GM12878 (cell line): Measurements from ENCODE around the gene CAMK2G.

Source experiments
- BHLHE40 ChIP-seq, 2 experiments: fragments of 450-650 bp in 1 of 2; IDR thresholded peaks; 2 replicates each; pipeline ENCODE4 v1.6.1; 2011 to 2017; ENCODE audit warnings: low read depth in 2 of 2, borderline replicate concordance in 1 of 2, improper control_type of control experiment in 1 of 2, low read length in 1 of 2, mild to moderate bottlenecking in 1 of 2
- CBFB ChIP-seq: IDR thresholded peaks from 2 replicates; pipeline ENCODE4 v1.6.1; 2016; ENCODE audit warnings: antibody characterized with exemption, low read depth
- NFIC ChIP-seq: IDR thresholded peaks from 2 replicates; pipeline ENCODE4 v1.6.1; 2012; ENCODE audit warnings: low read depth, mild to moderate bottlenecking, inconsistent platforms, low read length, moderate library complexity
- RAD21 ChIP-seq: IDR thresholded peaks from 2 replicates; pipeline ENCODE4 v1.6.1; 2011; ENCODE audit warnings: mild to moderate bottlenecking, low read depth, low read length, moderate library complexity; ENCODE audit not compliant: insufficient read depth
- SREBF2 ChIP-seq: IDR thresholded peaks from 2 replicates; pipeline ENCODE4 v1.6.1; 2012; ENCODE audit warnings: mild to moderate bottlenecking, low read length

- no peak for TF ChIP-seq SREBF2
- no peak for TF ChIP-seq NFIC
- TF ChIP-seq RAD21: no peak
- peak in 1 of 2 experiments; percentile 35; a peak in 1 of 4 replicates for TF ChIP-seq BHLHE40 (IDR thresholded peaks at IDR 0.05; ENCODE audit: borderline replicate concordance in 1 of 2, low read depth in 2 of 2, low read length in 1 of 2)
- TF ChIP-seq CBFB: no peak
Observed at GRCh38 chr10:73910764-73911552, 36.6 kb upstream of the CAMK2G start, which contains the start of gene PLAU.
